HL-60 (cell line): ENCODE results near the gene RASSF5.

Experiments
- DNase-seq, 2 experiments: peaks; one replicate each; pipeline ENCODE4 v3.0.0-alpha.2; 2010 to 2020; ENCODE audit warnings: low read depth in 1 of 2, low spot score in 1 of 2
- H3K27ac ChIP-seq: fragments of 250-450 bp; sonication (Bioruptor Pico); replicated peaks from 2 replicates; pipeline ENCODE4 v1.5.1; 2020; ENCODE audit warnings: mild to moderate bottlenecking, moderate library complexity
- H3K27me3 ChIP-seq: fragments of 250-450 bp; sonication (Bioruptor Pico); 2 replicates; pipeline ENCODE4 v1.5.1; 2021; ENCODE audit warnings: mild to moderate bottlenecking, moderate library complexity; ENCODE audit not compliant: insufficient read depth, poor library complexity, severe bottlenecking
- H3K4me3 ChIP-seq: replicated peaks from 2 replicates; pipeline ENCODE4 v1.5.1; 2011; ENCODE audit warnings: mild to moderate bottlenecking, control low read depth, low read length; ENCODE audit not compliant: insufficient read depth
- CTCF ChIP-seq: IDR thresholded peaks from one replicate; pipeline ENCODE4 v1.5.1; 2011; ENCODE audit warnings: low read length, control low read depth, inconsistent platforms; ENCODE audit not compliant: insufficient read depth
- GABPA ChIP-seq: IDR thresholded peaks from 2 replicates; pipeline ENCODE4 v1.6.1; 2012; ENCODE audit warnings: low read depth
- POLR2AphosphoS5 ChIP-seq: IDR thresholded peaks from 2 replicates; pipeline ENCODE4 v1.6.1; 2012; ENCODE audit warnings: low read depth
- REST ChIP-seq: IDR thresholded peaks from 2 replicates; pipeline ENCODE4 v1.6.1; 2012; ENCODE audit warnings: low read depth; ENCODE audit not compliant: insufficient replicate concordance
- SPI1 ChIP-seq: IDR thresholded peaks from 2 replicates; pipeline ENCODE4 v1.6.1; 2012; ENCODE audit warnings: low read depth, mild to moderate bottlenecking, borderline replicate concordance

RASSF5 gene

GRCh38 chr1:206521127-206521526 is 13.8 kb downstream of the RASSF5 start:
- no peak for DNase-seq
- TF ChIP-seq REST: no peak
- no peak for TF ChIP-seq SPI1
- TF ChIP-seq POLR2AphosphoS5: no peak
- TF ChIP-seq GABPA: no peak
- TF ChIP-seq CTCF: no peak
- no peaks in the 10 kb centered on the region for H3K27me3 ChIP-seq
- H3K27ac ChIP-seq: no peak overlapping the region
- no peak overlapping the region for H3K4me3 ChIP-seq

GRCh38 chr1:206521694-206522402 is 14.5 kb downstream of the RASSF5 start:
- Histone ChIP-seq H3K27ac (no peak overlapping the region), H3K4me3 (no peak overlapping the region), H3K27me3 (no peaks in the 10 kb centered on the region)
- TF ChIP-seq POLR2AphosphoS5 (no peak), GABPA (no peak), REST (no peak), CTCF (no peak)
- DNase-seq: no peak

- no peak for TF ChIP-seq POLR2AphosphoS5
- no peak for TF ChIP-seq CTCF
- TF ChIP-seq REST: no peak
- TF ChIP-seq SPI1: no peak
- Histone ChIP-seq H3K27me3 (no peaks in the 10 kb centered on the region), H3K4me3 (no peak overlapping the region), H3K27ac (no peak overlapping the region)
- no peak for DNase-seq
These were observed 17.5 kb downstream of the RASSF5 start for GRCh38 chr1:206524739-206525364.
